Measurements from ENCODE around the gene DMKN.
"Not testable (repeated sequence)": the region's sequence is repeated elsewhere in the genome, so short reads cannot be mapped to it uniquely, and the experiment has no call there.

DMKN gene

GRCh38 chr19:35468637-35469036 lies 44.8 kb downstream of the DMKN start:
- in situ Hi-C loops (cut with MboI; ENCODE audit: low sequenced_read_pairs), result no loop called here

- in situ Hi-C loops (cut with MboI; ENCODE audit: low sequenced_read_pairs), result no loop called here
These were observed 47.2 kb downstream of the DMKN start for GRCh38 chr19:35466259-35466658.

DNA sequence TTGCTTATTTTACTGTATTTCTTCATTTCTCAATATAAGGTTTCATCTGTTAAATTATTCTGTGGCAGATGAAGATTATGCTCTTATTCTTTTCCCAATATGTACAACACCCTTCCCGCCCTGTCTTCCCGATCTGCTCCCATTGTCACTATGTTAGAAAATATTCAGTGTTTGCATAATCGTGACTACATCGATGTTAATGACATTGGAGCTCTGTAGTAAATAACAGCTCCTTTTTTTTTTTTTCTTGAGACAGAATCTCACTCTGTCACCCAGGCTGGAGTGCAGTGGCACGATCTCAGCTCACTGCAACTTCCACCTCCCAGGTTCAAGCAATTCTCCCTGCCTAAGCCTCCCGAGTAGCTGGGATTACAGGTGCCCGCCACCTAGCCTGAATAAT lies 50.5 kb downstream of the DMKN start:
- in situ Hi-C loops (cut with MboI; ENCODE audit: low sequenced_read_pairs), result not testable (repeated sequence)

DNA sequence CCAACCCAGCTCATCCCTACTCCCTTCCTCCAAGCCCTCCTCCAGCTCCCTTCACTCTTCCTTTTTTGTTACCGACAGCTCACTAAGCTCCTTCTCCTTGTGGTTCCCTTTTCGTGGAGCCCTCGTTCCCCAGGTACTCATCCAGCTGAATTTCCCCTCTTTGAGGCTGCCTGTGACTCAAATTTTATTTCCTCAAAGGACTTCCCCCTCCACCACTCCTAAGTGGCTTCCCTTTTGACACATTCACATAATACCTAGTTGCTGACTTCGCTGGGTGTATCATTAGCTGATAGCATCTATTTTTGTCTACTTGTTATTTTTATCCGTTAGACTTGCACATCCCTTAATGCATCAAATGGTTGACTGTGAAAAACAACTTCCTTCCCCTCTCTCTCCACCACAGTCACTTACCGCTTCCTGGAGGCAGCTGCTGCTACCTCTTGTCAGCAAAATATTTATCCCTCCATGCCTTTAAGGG lies 50.9 kb downstream of the DMKN start:
- in situ Hi-C loops (cut with MboI; ENCODE audit: low sequenced_read_pairs), result no loop called here

GRCh38 chr19:35461788-35462187 lies 51.7 kb downstream of the DMKN start:
- in situ Hi-C loops (cut with MboI; ENCODE audit: low sequenced_read_pairs), result not testable (repeated sequence)

DNA sequence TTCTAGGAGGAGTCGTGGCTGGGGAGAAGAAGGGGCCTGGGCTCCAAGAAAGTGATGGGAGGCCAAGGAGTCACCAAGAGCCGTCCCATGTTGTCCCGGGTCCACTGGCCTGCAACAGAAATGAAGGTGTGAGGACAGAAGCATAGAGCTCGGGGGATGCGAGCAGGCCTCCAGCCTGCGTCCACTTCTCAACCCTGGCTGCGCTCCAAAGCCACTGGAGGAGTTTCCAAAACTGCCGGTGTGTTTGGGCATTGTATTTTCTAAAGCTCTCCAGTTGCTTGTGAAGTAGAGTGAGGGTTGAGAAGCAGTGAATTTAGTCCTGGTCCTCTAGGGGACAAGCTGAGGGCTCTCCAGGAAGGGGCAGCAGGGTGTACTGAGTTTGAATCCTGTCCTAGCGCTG lies 52.4 kb downstream of the DMKN start:
- in situ Hi-C loops (cut with MboI; ENCODE audit: low sequenced_read_pairs), result no loop called here

GRCh38 chr19:35460608-35461007 lies 52.8 kb downstream of the DMKN start:
- in situ Hi-C loops (cut with MboI; ENCODE audit: low sequenced_read_pairs), result no loop called here

DNA sequence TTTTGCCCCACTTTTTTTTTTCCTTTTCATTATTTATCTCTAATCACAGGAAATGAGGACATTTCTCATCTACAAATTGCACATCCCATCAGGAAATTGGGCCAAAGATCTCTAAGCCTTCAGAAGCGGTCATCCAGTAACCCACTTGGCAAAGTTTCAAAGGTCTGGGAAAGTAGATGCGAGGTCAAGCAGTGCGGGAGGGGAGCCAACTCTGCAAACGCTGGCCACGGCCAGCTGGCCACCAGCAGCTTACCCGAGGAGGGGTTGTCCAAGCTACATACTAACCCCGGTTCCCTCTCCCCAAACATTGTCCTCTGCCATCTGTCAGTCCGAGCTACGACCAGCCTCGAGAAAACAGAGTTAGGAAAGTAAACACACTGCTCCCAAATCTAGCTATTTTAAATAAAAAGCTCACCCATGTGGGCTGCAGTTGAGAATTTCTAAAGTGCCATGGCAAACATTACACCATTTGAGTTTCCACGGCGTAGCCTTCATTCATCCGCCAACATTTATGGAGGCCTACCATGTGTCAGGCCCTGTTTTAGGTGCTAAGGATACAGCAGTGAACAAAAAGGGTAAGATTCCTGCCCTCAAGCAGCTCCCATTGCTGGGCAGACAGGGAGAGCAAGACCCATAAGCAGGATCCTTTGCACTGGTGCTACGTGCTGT lies 53.9 kb downstream of the DMKN start:
- in situ Hi-C loops (cut with MboI; ENCODE audit: low sequenced_read_pairs), result no loop called here

DNA sequence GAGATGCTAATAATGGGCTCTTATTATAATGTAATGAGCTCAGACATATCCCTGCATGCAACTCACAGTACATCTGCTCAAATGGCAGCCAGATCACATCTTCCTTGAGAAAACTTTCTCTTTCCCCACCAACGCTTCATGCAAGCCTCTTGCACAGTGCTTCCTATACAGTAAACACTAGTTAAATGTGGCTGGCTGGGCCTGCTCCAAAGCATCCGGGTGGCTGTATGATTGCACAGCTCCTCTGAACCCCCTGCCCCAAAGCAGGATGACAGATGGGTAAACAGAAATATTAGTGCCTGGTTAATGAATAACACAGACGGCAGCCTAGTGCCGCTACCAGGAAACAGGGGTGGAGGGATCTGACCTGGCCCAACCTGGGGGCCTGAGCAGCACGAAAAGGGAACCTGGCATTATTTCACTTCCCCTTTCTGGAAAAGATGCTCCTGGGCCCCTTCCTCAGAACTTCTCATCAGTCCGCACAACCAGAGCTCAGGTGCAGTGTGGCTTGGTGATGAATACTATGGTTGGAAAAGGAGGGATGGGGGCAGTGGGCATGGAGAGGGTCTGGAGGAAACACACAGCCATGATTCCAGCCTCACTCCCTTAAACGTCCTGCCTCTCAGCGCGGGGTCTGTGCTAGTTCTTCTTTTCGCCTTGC lies 54.6 kb downstream of the DMKN start:
- in situ Hi-C loops (cut with MboI; ENCODE audit: low sequenced_read_pairs), result no loop called here

DNA sequence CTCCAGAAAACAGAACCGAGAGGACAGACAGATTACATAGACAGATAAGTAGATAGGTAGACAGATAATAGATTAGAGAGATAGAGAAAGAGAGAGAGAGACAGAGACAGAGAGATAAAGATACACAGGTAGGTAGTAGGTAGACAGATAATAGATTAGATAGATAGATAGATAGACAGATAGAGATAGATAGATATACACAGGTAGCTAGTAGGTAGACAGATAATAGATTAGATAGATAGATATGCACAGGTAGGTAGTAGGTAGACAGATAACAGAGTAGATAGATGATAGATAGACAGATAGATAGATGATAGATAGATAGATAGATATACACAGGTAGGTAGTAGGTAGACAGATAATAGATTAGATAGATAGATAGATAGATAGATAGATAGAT lies 55.3 kb downstream of the DMKN start:
- in situ Hi-C loops (cut with MboI; ENCODE audit: low sequenced_read_pairs), result no loop called here

- in situ Hi-C loops (cut with MboI; ENCODE audit: low sequenced_read_pairs), result no loop called here
These were observed 56.3 kb downstream of the DMKN start for GRCh38 chr19:35457173-35457572.

DNA sequence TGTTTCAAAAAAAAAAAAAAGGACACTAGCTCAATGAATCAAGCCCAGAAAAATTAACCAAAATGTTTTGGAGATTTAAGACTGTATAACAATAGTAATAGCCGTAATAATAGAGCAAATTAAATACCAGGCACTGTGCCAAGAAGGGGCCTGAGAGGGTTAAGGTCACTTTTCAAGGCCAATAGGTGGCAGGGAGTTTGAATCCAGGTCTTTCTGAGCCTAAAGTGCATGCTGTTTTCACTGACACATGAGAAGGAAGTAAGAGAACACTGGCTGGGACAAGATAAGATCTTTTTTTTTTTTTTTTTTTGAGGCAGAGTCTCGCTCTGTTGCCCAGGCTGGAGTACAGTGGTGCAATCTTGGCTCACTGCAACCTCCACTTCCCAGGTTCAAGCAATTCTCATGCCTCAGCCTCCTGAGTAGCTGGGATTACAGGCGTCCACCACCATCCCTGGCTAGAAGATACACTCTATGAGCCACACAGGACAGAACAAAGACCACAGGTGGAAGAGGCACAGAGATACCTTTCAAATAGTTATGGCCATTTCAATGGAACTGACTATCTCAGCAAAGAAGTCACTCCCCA lies 57.7 kb downstream of the DMKN start:
- in situ Hi-C loops (cut with MboI; ENCODE audit: low sequenced_read_pairs), result no loop called here

DNA sequence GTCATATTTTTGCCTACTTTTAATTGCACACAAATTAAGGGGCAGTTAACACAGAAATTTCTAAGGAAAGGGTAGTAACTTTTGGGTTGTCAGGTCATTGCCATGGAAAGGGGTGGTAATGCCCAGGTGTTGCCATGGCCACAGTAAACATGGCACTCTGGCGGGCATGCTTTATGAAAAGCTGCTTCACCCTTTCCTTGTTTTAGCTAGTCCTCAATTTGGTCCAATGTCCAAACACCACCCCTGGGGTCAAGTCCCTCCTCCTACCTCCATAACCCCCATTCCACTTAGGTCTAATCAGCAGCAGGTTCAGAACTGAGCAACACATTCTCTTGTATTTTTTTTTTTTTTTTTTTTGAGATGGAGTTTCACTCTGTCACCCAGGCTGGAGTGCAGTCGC lies 58.8 kb downstream of the DMKN start:
- in situ Hi-C loops (cut with MboI; ENCODE audit: low sequenced_read_pairs), result no loop called here

DNA sequence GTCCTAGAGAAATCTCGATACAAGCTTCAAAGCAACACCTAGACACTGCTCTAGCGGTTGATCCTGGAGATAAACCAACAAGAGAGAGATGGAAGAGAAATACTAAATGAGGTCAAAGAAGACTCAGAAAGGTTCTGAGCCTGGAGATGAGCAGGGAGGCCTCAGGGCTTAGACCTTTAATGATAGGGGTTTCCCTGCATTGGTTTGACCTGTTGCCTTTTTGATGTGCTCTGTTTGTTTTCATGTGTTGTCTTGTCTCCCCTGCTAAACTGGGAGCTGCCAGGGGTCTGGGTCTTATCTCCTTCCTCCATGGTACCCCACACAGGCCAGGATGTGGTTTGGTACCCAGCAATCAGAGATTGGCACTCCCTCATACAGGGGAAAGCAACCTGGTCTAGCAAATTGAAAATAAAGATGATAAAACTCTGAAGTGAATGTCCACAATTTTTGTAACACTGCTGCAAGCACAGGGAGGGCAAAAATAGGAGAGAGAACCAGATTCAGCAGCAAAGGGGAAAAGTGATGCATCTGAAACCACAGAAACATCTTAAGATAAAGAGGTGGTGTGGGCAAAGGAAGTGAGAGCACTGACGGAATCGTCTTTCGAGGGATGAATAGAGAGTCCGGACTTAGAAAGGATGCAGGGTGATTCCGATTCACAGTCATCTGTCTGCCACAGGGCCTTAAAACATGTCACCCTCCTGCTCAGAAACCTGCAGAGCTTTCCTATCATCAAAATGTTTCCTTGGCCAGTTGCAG lies 61.9 kb downstream of the DMKN start:
- in situ Hi-C loops (cut with MboI; ENCODE audit: low sequenced_read_pairs), result no loop called here

DNA sequence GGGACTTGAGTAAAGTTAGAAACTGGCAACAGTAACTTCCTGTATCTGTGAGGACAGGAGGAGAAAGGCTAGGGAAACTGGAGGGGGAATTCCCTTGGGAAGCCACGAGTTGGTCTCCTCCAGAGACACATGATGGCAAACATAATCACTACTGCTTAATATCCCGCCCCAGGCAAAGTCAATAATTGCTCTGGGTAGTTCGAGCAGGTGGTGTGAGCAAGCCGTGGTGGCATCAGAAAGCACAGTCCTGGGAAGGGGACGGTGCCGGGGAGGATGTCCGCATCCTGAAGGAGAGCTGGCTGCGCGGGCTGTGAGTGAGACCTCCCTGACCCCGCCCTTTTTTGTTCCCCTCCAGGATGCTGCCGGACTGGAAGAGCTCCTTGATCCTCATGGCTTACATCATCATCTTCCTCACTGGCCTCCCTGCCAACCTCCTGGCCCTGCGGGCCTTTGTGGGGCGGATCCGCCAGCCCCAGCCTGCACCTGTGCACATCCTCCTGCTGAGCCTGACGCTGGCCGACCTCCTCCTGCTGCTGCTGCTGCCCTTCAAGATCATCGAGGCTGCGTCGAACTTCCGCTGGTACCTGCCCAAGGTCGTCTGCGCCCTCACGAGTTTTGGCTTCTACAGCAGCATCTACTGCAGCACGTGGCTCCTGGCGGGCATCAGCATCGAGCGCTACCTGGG lies 63.9 kb downstream of the DMKN start:
- in situ Hi-C loops (cut with MboI; ENCODE audit: low sequenced_read_pairs), result no loop called here

GRCh38 chr19:35447606-35448469 lies 65.6 kb downstream of the DMKN start, which contains the start of gene FFAR2:
TSS of gene FFAR2 (plus strand) at chr19:35448257. CDS start at chr19:35449715, 1,458 bp downstream.
- in situ Hi-C loops (cut with MboI; ENCODE audit: low sequenced_read_pairs), result no loop called here

All from hTERT RPE-1 (cell line).